ENCODE results near the gene CIROP. TPM values are rescaled to one million over a fixed set of nuclear protein-coding genes. Genes with fewer than 3 reads are reported as not detected.

CIROP gene
- total RNA-seq, 1 donor from 2014 or later: not detected

GRCh38 chr14:23051141-23052057 lies 53.4 kb downstream of the CIROP start:
- DNase-seq (ENCODE audit: low read depth in 2 of 2): no peak

Other genes with a start within 250 kb of the CIROP start
- 35.2 and 65.7 TPM in 2 replicates for gene LRP10, start 233.2 kb downstream of the CIROP start, total RNA-seq
- under 0.01 TPM in 1 of 2 replicates, not detected in the other for gene REM2, start 221.8 kb downstream of the CIROP start, total RNA-seq
- gene RBM23, start 185.8 kb downstream of the CIROP start, total RNA-seq: 36.1 and 44.4 TPM in 2 replicates
- gene PRMT5, start 175.6 kb downstream of the CIROP start, total RNA-seq: 38.4 and 47.1 TPM in 2 replicates
- 14.5 and 29.7 TPM in 2 replicates for gene HAUS4, start 147.9 kb downstream of the CIROP start, total RNA-seq
- gene AJUBA, start 122.4 kb downstream of the CIROP start, total RNA-seq: 35.7 and 40.3 TPM in 2 replicates
- gene C14orf93, start 94.8 kb downstream of the CIROP start, total RNA-seq: 4.1 and 4.4 TPM in 2 replicates
- gene PSMB5, start 70.1 kb downstream of the CIROP start, total RNA-seq: 216 and 232 TPM in 2 replicates
- gene PSMB11, start 62.8 kb downstream of the CIROP start, total RNA-seq: not detected in 2 replicates
- 1.5 and 1.9 TPM in 2 replicates for gene CDH24, start 47.5 kb downstream of the CIROP start, total RNA-seq
- 36.8 and 43.0 TPM in 2 replicates for gene ACIN1, start 9.9 kb downstream of the CIROP start, total RNA-seq
- 38.6 and 49.8 TPM in 2 replicates for gene C14orf119, start 9.5 kb downstream of the CIROP start, total RNA-seq
- not detected in 2 replicates for gene CEBPE, start 14.3 kb upstream of the CIROP start, total RNA-seq
- gene SLC7A8, start 78.7 kb upstream of the CIROP start, total RNA-seq: 0.13 and 1.0 TPM in 2 replicates
- not detected in 2 replicates for gene RNF212B, start 132.9 kb upstream of the CIROP start, total RNA-seq
- gene HOMEZ, start 181.1 kb upstream of the CIROP start, total RNA-seq: 3.1 and 4.6 TPM in 2 replicates
- gene PPP1R3E, start 197.9 kb upstream of the CIROP start, total RNA-seq: 1.7 and 2.9 TPM in 2 replicates
- 10.9 and 16.3 TPM in 2 replicates for gene BCL2L2, start 201.8 kb upstream of the CIROP start, total RNA-seq
- 67.0 and 90.6 TPM in 2 replicates for gene PABPN1, start 216.5 kb upstream of the CIROP start, total RNA-seq
- gene SLC22A17, start 247.9 kb upstream of the CIROP start, total RNA-seq: 0.13 and 0.38 TPM in 2 replicates

Data from dermis microvascular lymphatic vessel endothelial cell (primary cell).